ENCODE results near the gene NAT10.
A peak's percentile ranks its signal among the peaks of the same experiment; 100 is the strongest.
"Not testable (repeated sequence)": the region's sequence is repeated elsewhere in the genome, so short reads cannot be mapped to it uniquely, and the experiment has no call there.

Gene NAT10

DNA sequence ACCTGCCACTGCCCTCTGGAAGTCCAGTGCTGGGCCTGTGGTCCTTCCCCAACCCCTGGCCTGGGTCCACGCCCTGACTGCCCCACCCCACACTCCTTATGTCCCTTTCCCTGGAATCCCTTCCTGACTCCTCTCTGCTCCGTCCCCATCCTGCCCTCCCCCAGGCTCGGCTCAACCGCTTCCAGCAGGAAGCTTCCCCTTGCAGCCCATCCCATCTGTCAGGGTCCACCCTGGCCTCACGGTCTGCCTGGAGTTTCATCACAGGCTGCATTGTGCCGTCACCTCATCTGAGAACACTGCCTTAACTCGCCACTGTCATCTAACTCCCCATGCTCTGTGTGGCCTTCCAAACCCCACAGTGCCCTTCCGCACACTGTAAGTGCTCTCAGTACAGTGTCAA, 64.3 kb downstream of the NAT10 start:
- DNase-seq: no peak

DNA sequence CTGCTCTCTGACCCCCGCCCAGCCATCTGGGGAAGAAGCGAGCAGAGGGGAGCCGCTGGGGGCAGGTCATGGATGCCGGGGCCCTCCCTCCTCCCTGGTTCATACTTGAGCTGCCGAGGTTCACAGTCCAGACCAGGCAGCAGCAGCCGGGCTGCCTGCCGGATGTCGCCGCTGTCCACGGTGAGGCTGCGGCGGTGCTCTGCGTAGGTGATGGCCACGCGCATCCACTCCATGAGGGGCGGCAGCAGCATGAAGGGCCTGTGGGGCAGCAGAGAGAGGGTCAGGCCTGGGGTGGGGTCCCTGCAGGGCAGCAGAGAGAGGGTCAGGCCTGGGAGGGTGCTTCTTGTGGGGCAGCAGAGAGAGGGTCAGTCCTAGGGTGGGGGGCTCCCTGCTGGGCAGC, 67.6 kb downstream of the NAT10 start:
- DNase-seq: no peak

DNA sequence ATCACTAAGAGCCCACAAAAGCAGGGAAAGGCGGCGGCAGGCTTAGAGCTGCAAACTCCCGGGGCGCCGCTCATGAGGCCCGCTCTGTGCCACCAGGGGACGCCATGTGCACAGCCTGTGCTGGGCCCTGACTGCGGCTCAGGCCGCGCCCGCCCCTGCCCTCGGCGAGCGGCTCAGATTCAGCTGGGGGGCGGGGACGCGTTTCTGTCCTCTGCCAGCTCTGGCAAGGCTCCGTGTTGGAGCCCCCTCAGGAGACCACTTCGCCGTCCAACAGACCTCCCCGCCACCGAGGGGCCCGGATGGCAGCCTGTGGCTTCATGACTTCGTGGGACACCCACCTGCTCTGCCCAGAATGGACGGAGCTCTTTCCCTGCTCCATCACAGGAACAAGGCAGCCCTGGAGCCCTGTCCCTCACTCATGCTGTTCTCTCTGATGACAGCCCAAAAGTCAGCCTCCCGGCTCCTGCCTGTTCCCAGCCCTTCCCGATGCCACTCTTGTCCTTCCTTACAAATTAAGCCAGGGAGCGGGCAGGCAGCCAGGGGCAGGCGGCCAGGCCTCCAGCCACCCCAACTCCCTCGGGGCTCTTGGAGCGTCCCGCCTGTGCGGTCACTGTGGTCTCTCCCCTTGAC, 69.1 kb downstream of the NAT10 start:
- DNase-seq: peak; percentile 72

DNA sequence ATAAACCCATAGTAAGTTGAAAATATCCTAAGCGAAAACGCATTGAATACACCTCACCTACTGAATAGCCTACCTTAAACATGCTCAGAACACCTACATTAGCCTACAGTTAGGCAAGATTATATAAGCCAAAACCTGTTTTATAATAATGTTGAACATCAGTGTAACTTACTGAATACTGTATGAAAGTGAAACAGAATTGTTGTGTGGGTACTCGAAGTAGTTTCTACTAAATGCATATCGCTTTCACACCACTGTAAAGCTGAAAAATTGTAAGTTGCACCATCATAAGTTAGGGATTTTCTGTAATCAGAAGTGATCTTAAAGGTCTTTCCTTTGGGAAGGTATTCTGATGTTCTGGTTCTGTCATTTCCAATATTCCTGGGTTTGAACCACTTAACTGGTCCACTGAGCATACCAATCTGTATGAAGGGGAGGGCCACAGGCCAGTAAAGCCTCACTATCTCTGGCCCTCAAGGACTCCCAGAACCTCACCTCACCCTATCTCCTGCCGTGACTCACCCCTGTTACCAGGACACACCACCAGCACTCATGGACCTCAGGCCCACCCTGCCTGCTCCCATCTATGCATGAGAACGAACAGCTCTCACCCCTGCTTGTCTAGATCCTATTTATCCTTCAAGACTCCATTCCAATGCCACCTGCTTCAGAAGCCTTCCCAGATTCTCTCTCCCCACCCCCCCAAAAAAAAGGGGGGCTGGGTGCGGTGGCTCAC, 70.0 kb downstream of the NAT10 start:
- peak; percentile 37 for DNase-seq

DNA sequence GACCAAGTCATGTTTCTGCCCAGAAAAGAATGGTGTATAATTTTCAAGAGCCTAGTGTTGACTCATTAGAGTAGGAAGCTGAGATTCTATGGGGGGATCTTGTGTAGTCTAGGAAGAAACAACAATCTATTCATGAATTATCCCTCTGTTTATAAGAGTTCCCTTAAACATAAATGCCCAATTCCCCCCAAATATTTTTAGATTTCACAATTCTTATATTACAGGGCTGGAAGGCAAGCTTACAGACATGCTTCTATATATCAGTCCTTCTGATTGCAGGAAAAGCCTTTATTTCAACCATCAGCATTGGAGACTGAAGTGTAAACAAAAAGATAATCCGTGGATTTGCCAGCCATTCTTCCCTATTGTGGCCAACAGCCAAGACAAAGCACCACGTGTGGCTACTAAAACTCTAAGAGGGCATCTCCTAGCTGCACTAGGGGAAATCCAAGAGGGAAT, 71.4 kb downstream of the NAT10 start:
- peak; percentile 16 for DNase-seq

DNA sequence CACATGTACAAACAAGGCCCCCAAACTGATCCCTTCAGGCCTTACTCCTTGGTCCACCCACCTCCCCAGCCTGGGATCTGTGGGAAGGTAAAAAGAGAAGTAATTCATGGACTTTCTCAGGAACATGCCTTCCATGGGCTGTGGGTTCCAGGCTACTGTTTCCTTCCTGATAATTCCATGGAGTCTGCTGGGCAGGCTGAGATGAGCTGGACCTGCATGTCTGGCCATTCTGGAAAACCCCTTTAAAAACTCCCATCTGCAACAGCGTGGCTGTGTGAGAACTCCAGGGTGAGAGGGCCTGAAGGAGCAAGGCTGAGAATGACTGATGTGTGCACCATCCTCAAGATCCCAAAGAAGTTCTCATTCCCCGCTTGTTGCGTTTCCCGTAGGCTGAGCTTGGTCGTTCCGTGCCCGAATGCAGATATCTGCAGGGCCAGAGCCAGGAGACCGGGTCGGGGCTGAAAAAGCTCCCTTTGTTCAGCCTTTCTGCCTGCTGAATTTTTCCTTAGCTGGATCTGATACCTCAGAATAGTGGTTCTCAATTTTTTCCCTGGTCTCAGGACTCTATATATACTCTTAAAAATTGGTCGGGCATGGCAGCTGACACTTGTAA, 72.9 kb downstream of the NAT10 start:
- DNase-seq: peak; percentile 45

DNA sequence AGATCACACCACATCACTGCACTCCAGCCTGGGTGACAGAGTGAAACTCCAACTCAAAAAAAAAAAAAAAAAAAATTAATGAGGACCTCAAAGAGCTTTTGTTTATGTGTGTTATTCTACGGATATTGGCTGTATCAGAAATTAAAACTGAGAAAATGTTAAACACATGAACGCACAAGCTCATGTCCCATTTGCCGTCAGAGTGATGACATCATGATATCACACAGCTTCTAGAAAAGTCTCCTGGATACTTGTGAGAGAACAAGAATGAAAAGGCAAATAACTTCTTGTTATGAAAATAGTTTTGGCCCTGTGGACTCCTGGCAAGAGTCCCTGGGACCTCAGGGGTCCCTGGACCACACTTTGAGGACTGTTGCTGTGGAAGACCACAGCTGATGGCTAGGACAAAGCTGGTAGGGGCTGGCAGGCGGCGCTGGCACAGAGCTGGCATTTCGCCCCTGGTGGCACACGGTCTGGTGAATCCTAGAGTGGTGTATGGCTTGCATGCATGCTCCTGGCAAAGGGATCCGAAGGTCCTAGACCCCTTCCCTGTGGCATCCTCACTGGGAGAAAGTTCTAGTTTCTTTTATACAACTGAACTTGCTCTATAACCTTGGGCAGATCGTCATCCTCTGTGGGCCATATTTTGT, 73.7 kb downstream of the NAT10 start:
- no peak for DNase-seq

DNA sequence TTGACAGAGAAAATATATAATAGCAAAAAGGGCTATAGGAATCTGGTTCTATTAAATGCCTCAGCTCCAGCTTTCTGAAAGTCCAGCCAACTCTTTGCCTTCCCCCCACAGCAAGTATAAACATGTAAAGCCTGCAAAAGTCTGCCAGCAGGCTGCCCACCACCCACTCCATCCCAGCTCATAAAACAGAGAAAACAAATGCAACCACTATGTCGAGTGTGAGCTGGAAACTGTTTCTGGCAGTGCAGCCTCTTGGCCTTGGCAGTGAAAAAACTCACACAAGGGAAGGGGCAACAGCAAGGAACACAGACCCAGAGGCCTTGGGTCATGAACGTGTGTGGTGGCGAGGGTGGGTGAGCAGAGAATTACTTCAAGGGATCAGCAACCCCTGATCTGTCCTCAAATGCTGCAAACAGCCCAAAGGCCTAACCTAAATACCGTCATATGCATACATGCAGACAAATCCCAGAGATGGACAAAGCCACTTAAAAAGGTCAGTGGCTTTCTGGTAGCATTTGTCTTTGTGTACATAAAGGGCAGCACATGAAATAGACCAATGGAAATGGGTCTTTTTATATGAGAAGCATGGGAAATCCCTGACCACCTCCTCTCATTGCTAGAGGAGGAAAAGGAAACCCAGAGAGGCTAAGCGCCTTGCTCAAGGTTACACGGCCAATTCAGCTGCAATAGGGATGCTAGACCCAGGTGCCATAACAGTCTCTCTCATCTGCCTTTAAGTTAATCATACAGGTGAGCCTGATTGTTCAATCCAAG, 74.8 kb downstream of the NAT10 start:
- DNase-seq: no peak

DNA sequence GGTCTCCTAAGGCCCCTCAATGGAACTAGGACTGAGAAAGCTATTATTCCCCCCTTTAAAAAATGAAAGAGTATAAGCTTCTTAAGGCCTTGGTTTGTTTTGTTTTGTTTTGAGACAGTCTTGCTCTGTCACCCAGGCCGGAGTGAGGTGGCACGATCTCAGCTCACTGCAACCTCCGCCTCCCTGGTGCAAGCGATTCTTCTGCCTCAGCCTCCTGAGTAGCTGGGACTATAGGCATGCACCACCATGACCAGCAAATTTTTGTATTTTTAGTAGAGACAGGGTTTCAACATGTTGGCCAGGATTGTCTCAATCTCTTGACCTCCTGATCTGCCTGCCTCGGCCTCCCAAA, 75.4 kb downstream of the NAT10 start:
- DNase-seq: not testable (repeated sequence)

DNA sequence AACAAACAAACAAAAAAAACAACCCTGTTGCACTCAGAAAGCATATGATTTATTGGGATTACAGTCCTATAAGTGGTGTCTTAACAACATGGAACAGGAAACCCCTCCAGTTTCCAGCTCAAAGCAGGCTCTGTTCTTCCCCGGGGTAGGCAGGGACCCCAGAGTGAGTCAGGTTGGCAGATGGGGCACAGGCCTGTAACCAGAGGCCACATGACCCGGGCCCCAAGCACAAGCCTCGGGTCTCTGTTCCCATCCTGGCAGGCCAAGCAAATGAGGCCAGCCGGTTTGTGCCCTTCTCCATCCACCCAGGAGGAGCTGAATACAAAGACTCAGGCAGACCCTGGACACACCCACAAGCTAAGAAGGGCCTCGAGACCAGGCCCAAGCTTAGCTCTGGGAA, 75.8 kb downstream of the NAT10 start:
- DNase-seq: peak; percentile 16

DNA sequence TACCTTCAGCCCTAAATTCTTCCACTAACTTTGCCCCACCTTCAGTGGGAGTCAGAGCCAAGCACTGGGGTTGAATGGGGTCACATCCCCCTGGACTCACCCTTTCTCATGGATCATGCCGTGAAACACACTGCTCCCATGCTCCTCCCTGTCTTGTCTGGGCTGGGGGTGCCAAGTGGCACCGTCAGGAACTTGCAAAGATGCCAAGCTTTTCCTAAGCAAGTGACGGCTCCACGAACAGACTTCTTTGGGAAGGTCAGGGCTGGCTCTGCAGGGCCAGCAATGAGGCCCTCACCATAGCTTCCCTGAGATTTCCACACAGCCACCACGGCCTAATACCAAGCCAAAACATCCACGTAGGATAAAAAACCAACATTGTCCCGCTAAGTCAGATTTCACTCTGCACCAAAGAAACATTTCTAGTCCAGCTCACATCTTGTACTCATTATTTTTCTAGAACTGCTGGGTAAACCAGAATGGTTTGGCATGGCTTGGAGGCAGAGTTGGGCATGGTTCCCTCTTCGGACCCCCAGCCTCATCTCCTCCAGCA, 76.5 kb downstream of the NAT10 start:
- DNase-seq: no peak

DNA sequence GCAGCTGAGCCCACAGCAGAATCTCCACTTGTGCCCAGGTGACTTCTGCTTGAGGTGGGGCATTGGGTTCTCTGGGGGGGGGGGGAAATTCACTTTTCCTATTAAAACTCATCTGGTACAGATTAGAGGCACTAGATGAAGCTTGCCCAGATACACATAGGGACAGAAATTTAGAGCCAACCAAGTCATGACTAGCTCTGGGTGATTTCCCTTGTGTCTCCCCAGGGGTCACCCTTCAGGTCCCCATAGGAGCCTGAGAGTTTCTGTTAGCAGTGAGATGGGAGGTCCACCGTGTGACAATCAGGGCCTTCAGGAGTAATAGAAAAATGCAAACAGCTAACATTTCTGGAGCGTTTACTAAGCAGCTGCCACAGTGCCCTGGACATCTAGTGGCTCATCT, 77.0 kb downstream of the NAT10 start:
- DNase-seq: no peak

DNA sequence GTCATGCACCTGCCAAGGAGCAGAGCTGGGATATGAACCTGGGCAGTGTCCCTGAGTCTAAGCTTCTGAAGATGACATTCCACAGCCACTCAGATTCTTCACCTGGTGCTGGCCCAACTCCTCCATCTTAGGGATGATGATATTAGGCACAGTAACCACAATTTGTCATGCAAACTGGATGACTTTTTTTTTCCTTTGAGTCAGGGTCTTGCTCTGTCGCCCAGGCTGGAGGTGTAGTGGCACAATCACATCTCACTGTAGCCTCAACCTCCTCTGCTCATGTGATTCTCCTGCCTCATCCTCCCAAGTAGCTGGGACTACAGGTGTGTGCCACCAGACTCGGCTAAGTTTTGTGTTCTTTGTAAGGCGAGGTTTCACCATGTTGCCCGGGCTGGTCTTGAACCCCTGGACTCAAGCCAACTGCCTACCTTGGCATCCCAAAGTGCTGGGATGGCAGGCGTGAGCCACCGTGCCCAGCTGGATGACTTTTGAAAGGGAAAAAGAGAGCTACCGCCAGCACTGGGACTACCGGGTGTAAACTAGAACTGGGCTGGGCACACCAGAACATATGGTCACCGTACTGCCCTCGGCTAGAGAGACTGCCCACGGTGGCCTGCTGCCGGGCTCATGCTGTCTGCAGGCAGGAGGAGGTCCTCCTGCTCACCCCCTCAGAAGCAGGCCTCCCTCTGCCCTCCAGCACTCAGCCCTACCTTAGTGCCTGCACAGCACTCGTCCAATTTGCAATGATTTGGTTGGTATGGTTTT, 77.7 kb downstream of the NAT10 start:
- no peak for DNase-seq

DNA sequence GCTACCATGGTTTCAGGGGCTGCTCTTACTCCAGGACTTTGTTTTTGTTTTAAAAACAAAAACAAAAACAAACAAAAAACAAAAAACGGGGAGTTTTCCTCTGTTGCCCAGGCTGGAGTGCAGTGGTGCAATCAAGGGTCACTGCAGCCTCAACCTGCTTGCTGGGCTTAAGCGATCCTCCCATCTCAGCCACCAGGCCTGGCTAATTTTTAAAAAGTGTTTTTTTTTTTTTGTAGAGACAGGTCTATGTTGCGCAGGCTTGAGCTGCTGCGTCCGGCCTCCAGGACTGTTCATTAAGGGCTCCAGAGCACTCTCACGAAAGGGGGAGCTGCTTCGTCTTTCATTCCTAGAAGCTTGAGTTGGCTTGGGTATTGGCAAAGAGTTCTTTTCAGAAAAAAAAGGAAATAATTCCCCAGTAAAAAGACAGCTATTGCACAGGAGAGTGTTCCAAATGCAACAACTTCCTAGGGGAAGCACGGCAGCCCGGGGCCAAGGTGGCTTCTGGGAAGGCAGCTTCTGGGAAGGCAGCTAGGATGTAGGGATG, 78.5 kb downstream of the NAT10 start:
- no peak for DNase-seq

DNA sequence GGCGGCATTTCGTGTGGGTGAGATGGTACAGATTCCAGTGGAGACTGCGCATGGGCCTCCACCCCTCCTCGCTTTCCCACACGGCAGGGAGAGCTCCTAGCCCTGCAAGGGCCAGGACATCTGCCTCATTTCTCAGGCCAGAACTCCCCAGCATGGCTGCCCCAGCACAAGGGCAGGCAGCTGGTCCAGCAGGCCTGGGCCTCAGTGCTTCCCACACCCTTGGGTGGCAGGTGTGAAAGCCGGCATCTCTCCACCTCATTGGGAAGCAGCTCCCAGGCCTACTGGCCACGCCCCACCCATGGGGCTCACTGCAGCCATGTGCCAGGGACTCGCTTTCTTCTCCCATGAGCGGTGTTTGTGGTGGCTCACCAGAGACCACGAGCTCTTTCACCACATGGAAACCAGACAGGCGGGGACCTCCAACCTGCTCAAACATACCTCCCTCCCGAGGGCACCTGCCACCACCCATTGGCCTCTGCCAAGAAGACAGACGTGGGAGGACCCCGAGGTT, 79.1 kb downstream of the NAT10 start:
- DNase-seq: no peak

DNA sequence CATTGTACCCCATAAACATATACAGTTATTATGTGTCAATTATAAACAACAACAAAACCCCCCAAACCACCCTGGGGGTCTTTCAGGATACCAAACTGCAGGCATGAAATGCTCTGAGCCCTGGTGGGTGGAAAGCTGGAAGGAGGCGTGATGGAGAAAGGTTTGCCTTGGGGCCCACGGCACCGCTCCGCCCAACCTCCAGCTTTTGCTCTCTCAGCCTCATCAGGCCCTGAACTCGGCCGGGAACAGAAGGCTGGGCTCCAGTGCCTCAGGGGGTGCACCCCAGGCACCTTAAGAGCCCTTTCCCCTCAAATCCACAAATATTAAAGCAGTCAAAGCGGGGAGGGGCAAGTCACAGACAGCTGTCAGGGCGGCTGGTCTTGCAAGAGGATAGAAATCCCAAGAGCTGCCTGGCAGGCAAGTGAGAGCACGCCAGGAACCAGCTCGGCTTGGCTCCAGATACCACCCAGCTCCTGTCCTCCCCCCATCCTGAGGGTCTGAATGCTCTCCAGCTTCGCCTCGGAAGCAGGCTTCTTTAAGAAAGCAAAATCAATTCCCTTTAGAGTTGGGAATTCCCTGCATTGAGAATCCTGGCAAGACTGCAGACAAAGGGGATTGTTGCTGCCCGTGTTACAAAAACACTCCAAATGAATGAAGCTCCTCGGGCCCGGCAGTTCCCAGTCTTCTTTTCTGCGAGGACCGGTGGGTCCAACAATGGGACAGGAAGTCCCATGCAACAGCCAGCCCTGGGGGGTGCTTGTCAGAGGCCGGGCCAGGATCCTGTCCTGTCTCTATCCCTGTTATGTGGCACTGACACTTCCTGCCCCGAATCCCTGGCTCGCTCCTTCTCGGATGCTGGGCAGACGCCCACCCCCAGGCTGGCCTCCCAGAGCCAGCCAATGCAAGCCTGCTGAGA, 80.8 kb downstream of the NAT10 start:
- no peak for DNase-seq

DNA sequence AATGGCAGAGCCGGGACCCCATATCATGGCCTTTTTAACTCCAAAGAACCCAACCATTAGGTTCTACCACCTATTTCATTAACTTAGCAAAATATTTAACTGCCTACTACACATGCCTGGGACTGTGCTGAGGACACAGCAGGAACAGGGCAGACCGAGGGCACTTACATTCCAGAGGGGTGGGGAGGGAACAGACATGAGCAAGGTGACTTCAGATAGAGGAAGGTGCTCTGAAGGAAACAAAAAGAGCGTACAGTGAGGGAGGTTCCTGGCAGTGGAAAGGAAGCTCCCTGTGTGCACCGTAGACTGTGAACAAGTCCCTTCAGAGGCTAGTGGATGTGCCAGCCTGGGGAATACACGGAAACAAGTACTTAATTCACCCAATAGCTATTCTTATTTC, 82.8 kb downstream of the NAT10 start:
- DNase-seq: no peak

DNA sequence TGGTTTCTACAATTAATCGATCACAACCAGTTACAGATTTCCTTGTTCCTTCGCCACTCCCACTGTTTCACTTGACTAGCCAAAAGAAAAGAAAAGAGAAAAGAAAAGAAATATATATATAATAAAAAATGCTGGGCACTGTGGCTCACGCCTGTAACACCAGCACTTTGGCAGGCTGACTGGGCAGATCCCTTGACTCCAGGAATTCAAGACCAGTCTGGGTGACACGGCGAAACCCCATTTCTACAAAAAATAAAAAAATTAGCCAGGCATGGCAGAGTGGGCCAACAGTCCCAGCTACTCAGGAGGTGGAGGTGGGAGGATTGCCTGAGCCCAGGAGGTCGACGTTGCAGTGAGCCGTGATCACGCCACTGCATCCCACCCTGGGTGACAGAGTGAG, 83.8 kb downstream of the NAT10 start:
- DNase-seq: no peak

DNA sequence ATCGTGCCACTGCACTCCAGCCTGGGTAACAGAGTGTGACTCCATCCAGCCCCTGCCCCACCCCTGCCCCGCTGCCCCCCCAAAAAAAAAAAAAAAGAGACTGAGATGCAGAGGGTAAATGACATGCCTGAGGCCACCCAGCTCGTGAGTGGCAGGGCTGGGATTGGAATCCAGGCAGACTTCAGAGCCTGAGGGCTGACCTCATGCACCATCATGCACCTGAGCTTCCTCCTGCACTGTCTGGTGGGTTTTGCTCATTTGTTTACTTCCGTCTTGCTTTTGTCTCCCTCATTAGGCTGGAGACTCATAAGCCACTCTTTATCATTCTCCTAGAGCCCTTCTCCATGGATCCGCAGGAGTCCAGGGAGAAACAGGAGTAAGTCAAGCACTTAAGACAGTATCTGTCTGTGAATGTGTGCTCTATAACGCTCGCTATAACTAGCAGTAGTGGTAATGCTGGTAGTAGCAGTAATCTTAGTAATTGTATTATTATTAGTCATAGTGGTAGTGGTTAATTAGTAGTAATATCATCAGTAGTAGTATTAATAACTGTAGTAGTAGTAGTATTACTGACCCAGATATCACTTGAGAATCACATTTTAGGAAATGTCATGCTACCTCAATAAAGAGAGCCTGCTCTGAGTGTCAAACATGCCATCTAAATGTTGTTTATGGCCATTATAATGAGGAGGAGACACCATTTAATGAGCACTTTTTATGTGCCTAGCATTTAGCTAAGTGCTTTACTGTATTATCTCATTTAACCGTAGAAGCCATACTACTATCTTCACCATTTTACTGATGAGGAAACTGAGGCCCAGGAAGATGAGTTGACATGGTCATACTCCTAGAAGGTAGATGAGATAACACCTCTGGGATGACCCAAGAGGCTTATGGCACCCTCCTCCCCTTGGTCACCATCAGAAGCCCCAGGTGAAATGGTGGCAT, 85.0 kb downstream of the NAT10 start:
- DNase-seq: no peak
